Mononuclear cell (primary cell): ENCODE data around the gene TMEM97. TPM values are rescaled to one million over a fixed set of nuclear protein-coding genes. Genes with fewer than 3 reads are reported as not detected.
"Not testable (repeated sequence)": the region's sequence is repeated elsewhere in the genome, so short reads cannot be mapped to it uniquely, and the experiment has no call there.

Source experiments
- H3K27me3 ChIP-seq: 2 replicates; pipeline ENCODE4 v1.6.0; 2011; ENCODE audit warnings: low read length, control low read depth; ENCODE audit not compliant: insufficient read depth
- H3K4me1 ChIP-seq: 2 replicates; pipeline ENCODE4 v1.5.1; 2011; ENCODE audit warnings: mild to moderate bottlenecking, low read length, control low read depth; ENCODE audit not compliant: insufficient read depth
- H3K4me3 ChIP-seq: 2 replicates; pipeline ENCODE4 v1.5.1; 2011; ENCODE audit warnings: mild to moderate bottlenecking, low read length, moderate library complexity
- H3K9me3 ChIP-seq: 2 replicates; pipeline ENCODE4 v1.5.1; 2011; ENCODE audit warnings: low read depth, mild to moderate bottlenecking, control low read depth, low read length
- total RNA-seq: library from RNA; depleted of rRNA; stranded (reverse); fragments of >200 nt; gene quantifications from one replicate; pipeline ENCODE4 v1.2.3, GENCODE V29; 2012

Gene TMEM97
- 4.0 TPM for total RNA-seq

DNA sequence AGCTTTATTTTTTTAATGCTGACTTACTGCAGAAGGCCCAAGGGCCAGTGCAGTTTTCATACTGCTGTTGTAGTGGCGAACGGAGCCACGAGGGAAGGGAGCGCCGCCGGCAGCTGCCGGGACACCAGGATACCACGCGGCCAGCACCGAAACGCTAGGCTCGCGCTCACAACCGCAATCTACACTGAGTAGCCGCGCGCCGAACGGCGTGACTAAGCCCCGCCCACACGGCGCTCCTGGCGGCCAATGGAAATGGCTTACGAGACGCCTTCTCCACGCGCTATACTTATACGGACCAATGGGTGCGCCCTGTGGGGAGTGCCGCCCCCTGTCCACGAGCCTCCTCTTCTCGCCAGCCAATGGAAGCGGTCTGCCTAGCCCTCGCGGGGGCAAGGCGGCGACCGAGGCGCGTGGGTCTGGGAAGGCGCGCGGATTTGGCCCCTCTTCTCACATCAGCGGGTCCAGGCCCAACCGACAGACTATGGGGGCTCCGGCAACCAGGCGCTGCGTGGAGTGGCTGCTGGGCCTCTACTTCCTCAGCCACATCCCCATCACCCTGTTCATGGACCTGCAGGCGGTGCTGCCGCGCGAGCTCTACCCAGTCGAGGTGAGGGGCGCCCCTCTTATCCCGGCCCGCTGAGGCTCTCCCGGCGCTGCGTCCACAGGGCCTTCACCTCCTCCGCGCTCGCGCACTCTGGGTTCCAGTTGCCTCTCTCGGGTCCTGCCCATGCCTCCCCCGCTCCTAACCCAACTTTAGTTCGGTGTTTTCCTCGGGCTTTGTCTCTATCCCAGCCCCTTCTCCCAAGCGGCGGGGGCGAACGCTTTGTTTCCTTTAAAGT is at the start of gene TMEM97:
Gene TMEM97 (plus strand): TSS at position 442 of the 839 bp plus-strand sequence. CDS start 40 bp downstream, at position 482.
- Histone ChIP-seq H3K27me3 (no peaks in the 10 kb centered on the region), H3K4me3 (peak within 1 kb of the TSS; percentile 55), H3K4me1 (peaks cover 18% of the 10 kb centered on the region), H3K9me3 (no peaks in the 10 kb centered on the region)

- Histone ChIP-seq H3K4me1 (no peaks in the 10 kb centered on the region), H3K4me3 (no peak overlapping the region), H3K27me3 (peaks cover 22% of the 10 kb centered on the region), H3K9me3 (no peaks in the 10 kb centered on the region)
Measured at GRCh38 chr17:28270055-28270454, 48.9 kb upstream of the TMEM97 start.

DNA sequence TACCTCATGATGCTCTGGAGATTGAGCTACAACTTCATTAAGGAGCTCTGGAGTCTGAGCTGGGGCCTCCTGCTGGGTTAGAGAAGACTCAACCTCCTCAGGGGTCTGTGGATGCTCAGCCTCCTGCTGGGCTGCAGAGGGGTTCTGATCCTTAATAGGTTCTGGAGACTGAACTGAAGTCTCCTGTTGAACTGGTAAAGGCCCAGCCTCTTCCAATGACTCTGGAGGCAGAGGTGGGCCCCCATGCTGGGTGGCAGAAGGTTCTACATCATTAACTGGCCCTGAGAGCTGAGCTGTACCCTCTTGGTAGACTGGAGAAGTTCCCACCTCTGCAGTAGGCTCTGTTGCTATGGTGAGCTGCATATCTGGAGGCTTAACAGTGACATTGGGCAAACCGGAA is 48.1 kb upstream of the TMEM97 start:
- H3K4me1 ChIP-seq = no peaks in the 10 kb centered on the region
- H3K4me3 ChIP-seq = no peak overlapping the region
- H3K9me3 ChIP-seq = no peaks in the 10 kb centered on the region
- H3K27me3 ChIP-seq = peaks cover 26% of the 10 kb centered on the region

GRCh38 chr17:28271431-28271830 is 47.6 kb upstream of the TMEM97 start:
- Histone ChIP-seq H3K4me1 (no peaks in the 10 kb centered on the region), H3K27me3 (peaks cover 29% of the 10 kb centered on the region), H3K4me3 (no peak overlapping the region), H3K9me3 (no peaks in the 10 kb centered on the region)

DNA sequence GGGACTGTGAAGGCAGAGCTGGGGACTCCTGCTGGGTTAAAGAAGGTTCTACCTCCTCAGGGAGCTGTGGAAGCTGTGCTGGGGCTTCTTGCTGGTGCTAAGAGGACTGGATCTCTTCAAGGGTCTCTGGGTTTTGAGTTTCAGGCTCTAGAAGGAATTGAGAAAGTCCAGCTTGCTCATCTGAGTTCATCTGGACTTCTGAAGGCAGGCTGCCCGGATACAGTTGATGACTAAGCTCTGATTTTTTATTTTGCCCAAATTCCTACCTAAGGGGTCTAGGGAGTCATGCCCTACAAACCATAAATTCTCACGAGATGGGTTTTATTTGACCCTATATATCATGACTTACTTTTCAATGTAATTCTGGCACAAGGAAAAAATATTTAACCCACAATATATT is 46.8 kb upstream of the TMEM97 start:
- Histone ChIP-seq H3K4me3 (no peak overlapping the region), H3K27me3 (peaks cover 33% of the 10 kb centered on the region), H3K4me1 (no peaks in the 10 kb centered on the region), H3K9me3 (no peaks in the 10 kb centered on the region)

DNA sequence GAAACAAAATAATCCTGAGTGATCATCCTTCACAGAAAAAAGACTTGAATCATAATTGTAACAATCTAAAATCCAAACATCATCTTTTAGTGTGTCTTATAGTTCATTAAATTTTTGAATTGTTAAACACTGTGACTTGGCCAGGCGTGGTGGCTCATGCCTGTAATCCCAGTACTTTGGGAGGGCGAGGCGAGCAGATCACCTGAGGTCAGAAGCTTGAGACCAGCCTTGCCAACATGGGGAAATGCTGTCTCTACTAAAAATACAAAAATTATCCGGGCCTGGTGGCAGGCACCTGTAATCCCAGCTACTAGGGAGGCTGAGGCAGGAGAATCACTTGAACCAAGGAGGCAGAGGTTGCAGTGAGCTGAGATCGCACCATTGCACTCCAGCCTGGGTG is 45.7 kb upstream of the TMEM97 start:
- H3K27me3 ChIP-seq = peaks cover 37% of the 10 kb centered on the region
- H3K9me3 ChIP-seq, H3K4me1 ChIP-seq, H3K4me3 ChIP-seq: not testable (repeated sequence)

GRCh38 chr17:28274591-28275265 is 44.3 kb upstream of the TMEM97 start:
- Histone ChIP-seq H3K27me3 (peaks cover 37% of the 10 kb centered on the region), H3K9me3 (no peaks in the 10 kb centered on the region), H3K4me3 (no peak overlapping the region), H3K4me1 (peaks cover 13% of the 10 kb centered on the region)

DNA sequence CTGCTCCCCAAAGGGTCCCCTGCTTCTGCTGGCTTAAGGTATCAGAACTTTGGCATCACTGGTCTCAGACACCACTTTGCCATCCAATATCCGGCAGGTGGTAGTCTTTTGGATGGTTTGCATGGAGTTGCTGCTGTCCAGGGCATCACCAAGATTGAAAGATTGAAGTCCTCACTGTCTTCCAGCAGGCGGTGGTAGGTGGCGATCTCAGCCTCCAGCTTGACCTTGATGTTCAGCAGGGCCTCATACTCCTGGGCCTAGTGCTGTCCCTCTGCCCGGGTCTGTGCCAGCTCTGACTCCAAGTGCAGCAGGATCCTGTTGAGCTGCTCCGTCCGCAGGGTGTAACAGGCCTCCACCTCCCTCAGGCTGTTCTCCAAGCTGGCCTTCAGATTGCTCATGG is 43.0 kb upstream of the TMEM97 start:
- H3K9me3 ChIP-seq = no peaks in the 10 kb centered on the region
- H3K27me3 ChIP-seq = peaks cover 43% of the 10 kb centered on the region
- peaks cover 13% of the 10 kb centered on the region for H3K4me1 ChIP-seq
- no peak overlapping the region for H3K4me3 ChIP-seq

GRCh38 chr17:28279411-28279810 is 39.6 kb upstream of the TMEM97 start:
- H3K4me1 ChIP-seq = peaks cover 13% of the 10 kb centered on the region
- peaks cover 27% of the 10 kb centered on the region for H3K27me3 ChIP-seq
- no peak overlapping the region for H3K4me3 ChIP-seq
- no peaks in the 10 kb centered on the region for H3K9me3 ChIP-seq

DNA sequence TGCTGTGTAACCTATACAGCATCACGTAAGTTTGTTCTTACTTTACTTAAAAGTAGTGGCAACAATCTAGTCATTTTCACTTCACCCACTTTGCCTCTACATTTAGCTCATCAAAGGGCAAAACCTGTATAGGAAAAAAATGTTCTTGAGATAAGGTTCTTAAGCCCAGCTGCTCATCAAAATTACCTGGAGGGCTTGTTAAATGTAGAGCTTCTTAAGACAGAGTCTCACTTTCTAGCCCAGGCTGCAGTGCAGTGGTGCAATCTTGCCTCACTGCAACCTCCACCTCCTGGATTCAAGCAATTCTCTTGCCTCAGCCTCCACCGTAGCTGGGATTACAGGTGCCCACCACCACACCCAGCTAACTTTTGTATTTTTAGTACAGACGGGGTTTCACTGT is 38.2 kb upstream of the TMEM97 start:
- Histone ChIP-seq H3K4me1 (peaks cover 13% of the 10 kb centered on the region), H3K27me3 (peaks cover 16% of the 10 kb centered on the region), H3K4me3 (no peak overlapping the region), H3K9me3 (no peaks in the 10 kb centered on the region)

DNA sequence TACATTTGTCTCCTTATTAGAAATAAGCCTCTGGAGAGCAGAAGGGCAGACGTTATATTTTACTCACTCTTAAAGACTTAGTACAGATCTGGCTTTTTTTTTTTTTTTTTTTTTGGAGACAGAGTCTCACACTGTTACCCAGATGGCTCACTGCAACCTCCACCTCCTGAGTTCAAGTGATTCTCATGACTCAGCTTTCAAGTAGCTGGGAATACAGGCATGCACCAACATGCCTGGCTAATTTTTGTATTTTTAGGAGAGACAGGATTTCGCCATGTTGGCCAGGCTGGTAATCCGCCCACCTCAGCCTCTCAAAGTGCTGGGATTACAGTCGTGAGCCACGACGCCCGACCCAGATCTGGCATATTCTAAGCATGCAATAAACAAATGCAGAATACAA is 36.4 kb upstream of the TMEM97 start:
- Histone ChIP-seq H3K4me1 (peaks cover 11% of the 10 kb centered on the region), H3K9me3 (no peaks in the 10 kb centered on the region), H3K27me3 (peaks cover 6% of the 10 kb centered on the region), H3K4me3 (no peak overlapping the region)

GRCh38 chr17:28285965-28286364 is 33.0 kb upstream of the TMEM97 start:
- H3K9me3 ChIP-seq = no peaks in the 10 kb centered on the region

DNA sequence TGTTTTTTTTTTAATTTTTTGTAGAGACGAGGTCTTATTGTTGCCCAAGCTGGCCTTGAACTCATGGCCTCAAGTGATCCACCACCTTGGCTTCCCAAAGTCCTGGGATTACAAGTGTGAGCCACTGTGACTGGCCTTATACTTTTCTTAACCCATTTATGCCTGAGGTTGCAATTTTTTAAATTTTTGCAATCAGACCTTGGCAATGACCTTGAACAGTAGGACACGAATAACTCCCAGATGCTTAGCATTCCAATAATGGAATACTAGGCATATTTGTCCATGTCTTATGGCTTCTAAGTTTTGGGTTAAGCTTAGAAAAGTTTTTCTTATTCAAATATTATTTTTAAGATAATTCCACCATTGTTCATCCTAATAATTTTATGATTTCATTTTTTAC is 28.3 kb upstream of the TMEM97 start:
- Histone ChIP-seq H3K4me1 (peaks cover 3% of the 10 kb centered on the region), H3K4me3 (no peak overlapping the region), H3K9me3 (no peaks in the 10 kb centered on the region), H3K27me3 (peaks cover 9% of the 10 kb centered on the region)

More at GRCh38 chr17:28285965-28286364, 33.0 kb upstream of the TMEM97 start:
- H3K27me3 ChIP-seq = peaks cover 2% of the 10 kb centered on the region
- H3K4me1 ChIP-seq = no peaks in the 10 kb centered on the region
- no peak overlapping the region for H3K4me3 ChIP-seq

DNA sequence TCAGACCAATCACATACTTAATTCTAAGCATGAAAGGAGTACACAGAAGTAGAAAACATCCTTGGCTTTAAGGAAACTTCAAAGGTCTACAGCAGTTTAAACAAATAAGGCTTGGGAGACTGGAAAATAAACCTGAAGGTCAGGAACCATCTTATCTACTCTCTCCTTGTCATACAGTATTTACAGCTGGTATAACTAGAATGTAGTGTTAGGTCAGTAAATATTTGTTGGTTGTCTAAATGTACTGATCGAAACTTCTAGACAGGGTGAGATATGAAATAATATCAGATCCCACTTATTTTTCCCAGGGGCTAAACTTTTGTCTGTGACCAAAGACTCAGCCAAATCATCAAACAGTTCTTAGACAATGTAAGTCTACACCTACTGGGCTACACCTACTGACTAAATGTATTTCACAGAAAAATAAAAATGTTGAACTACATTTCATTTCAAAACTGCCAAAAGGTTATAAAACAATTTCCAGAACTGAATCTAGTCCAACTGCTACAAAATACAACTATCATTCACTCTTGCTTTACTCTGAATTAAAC is 27.1 kb upstream of the TMEM97 start:
- Histone ChIP-seq H3K27me3 (peaks cover 9% of the 10 kb centered on the region), H3K4me1 (peaks cover 3% of the 10 kb centered on the region)

GRCh38 chr17:28292878-28293277 is 26.1 kb upstream of the TMEM97 start:
- not testable (repeated sequence) for H3K27me3 ChIP-seq, H3K4me1 ChIP-seq, H3K9me3 ChIP-seq, H3K4me3 ChIP-seq

More for the DNA sequence above, 27.1 kb upstream of the TMEM97 start:
- Histone ChIP-seq H3K4me3 (no peak overlapping the region), H3K9me3 (no peaks in the 10 kb centered on the region)
